ENCODE data around the gene PTX3. TPM values are rescaled to one million over a fixed set of nuclear protein-coding genes. Genes with fewer than 3 reads are reported as not detected.
A peak's percentile ranks its signal among the peaks of the same experiment; 100 is the strongest.

Gene PTX3
- total and polyA plus RNA-seq, 4 experiments from 2014 or later, result 0.22 to 0.23 TPM; not detected in 2

DNA sequence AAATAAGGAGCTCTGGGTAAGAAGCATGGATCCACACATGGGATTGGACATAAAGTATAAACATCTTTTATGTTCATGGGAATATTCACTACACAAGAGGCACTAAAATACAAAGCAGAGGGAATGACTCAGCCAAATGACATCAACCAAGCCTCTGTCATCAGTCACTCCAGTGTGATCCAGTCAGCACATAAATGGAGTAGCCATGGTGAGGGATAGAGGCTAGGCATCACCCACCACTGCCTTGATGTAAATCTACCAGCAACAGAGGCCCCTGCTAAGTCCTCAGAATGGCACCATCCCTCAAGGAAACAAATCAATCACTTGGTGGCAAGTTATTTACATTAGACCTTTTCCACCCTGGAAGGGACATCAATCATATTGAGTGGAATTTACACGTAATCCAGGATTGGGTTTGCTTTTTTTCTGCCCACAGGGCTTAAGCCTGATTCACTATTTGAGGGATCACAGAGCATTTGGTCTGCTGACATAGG, 39.3 kb downstream of the PTX3 start:
- no peak overlapping the region for H3K27ac ChIP-seq (ENCODE audit: low read depth, low read length)
- H3K4me3 Mint-ChIP-seq, result no peak overlapping the region
- no peaks in the 10 kb centered on the region for H3K4me1 Mint-ChIP-seq
- no peaks in the 10 kb centered on the region for H3K4me1 ChIP-seq (ENCODE audit: insufficient read depth, low read length)
- H3K36me3 Mint-ChIP-seq, result no peaks in the 10 kb centered on the region
- H3K36me3 ChIP-seq (ENCODE audit: insufficient read depth, low read length), result no peaks in the 10 kb centered on the region
- no peaks in the 10 kb centered on the region for H3K9me3 Mint-ChIP-seq
- ChIA-PET CTCF (ENCODE audit: partially characterized antibody) (no interaction called here), POLR2A (ENCODE audit: partially characterized antibody) (interaction anchor here (0.7 kb wide), 1 partner anchor 37 kb away, joined by 3 read pairs; no protein-coding TSS in a partner anchor)
- intact Hi-C loops (cut with micrococcal nuclease), result no loop called here
- H3K27me3 ChIP-seq (ENCODE audit: insufficient read depth, low read length), result no peaks in the 10 kb centered on the region
- DNase-seq, result peak in 1 of 5 donors; percentile 3
- H3K4me3 ChIP-seq (ENCODE audit: low read length in 2 of 2), result no peak overlapping the region
- H3K27ac Mint-ChIP-seq, result no peak overlapping the region
- H3K9me3 ChIP-seq (ENCODE audit: control insufficient read depth in 1 of 2, low read length in 2 of 2), result no peaks in the 10 kb centered on the region
- peaks cover 0 to 1% of the 10 kb centered on the region in 2 donors for H3K27me3 Mint-ChIP-seq

DNA sequence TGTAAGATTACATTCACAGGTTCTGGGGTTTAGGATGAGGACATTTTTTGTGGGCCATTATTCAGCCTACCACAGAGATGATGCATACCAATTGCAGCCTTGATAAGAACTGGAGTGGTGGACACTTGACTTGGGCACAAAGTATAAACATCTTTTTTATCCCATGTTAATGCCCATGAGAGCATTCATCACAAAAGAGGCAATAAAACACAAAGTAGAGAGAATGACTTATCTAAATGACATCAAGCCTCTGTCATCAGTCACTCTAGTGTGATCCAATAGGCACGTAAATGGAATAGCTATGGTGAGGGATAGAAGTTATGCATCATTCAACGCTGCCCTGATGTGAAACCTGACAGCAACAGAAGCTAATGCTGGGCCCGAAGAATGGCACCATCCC, 40.8 kb downstream of the PTX3 start:
- Histone ChIP-seq H3K4me3 (ENCODE audit: low read length in 2 of 2) (no peak overlapping the region), H3K27ac (ENCODE audit: low read depth, low read length) (no peak overlapping the region), H3K9me3 (ENCODE audit: control insufficient read depth in 1 of 2, low read length in 2 of 2) (no peaks in the 10 kb centered on the region), H3K36me3 (ENCODE audit: insufficient read depth, low read length) (no peaks in the 10 kb centered on the region), H3K4me1 (ENCODE audit: insufficient read depth, low read length) (no peaks in the 10 kb centered on the region), H3K27me3 (ENCODE audit: insufficient read depth, low read length) (no peaks in the 10 kb centered on the region)
- no peak for DNase-seq
- Mint-ChIP-seq H3K4me3 (no peak overlapping the region), H3K27me3 (peaks cover 1 to 3% of the 10 kb centered on the region in 2 donors), H3K36me3 (no peaks in the 10 kb centered on the region), H3K27ac (no peak overlapping the region), H3K4me1 (no peaks in the 10 kb centered on the region), H3K9me3 (peaks cover 0 to 2% (median 0%) of the 10 kb centered on the region in 8 donors)
- CTCF ChIA-PET (ENCODE audit: partially characterized antibody), result no interaction called here
- intact Hi-C loops (cut with micrococcal nuclease), result no loop called here
- POLR2A ChIA-PET (ENCODE audit: partially characterized antibody), result no interaction called here

DNA sequence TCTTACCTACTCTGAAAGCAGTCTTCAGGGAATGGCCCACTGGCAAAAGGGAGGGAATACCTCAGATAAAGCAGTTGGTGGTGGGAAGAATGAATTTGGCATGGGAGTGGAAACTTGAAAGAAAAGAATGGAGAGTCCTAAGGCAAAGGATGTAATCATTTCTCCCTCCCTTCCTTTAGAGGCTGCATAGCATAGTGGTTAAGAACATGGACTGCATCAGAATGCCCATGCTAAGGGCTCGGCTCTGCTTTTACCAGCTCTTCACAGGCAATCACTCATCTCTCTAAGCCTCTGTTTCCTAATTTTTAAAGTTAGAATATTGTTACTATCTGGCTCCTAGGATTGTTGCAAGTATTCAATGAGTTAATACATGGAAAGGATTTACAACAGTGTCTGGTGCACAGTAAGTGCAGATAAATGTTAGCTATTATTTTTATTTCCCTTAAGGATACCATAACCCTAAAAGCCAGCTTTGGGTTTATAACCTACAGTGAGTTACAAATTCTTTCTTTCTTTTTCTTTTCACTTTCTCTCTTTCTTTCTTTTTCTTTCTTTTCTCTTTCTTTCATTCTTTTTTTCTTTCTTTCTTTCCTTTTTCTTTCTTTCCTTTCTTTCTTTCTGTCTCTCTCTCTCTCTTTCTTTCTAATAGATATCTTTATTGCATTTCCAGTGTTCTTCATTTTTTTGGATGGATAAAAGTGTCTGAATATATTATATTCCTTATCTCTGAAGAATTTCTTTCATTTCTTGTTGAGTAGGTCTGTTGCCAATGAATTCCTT, 43.0 kb downstream of the PTX3 start:
- Mint-ChIP-seq H3K4me1 (no peaks in the 10 kb centered on the region), H3K4me3 (peak overlapping the region in 1 of 8 donors; percentile 31), H3K27me3 (peaks cover 1 to 7% of the 10 kb centered on the region in 2 donors), H3K27ac (no peak overlapping the region), H3K9me3 (peaks cover 0 to 8% (median 1%) of the 10 kb centered on the region in 8 donors), H3K36me3 (no peaks in the 10 kb centered on the region)
- H3K27ac ChIP-seq (ENCODE audit: low read depth, low read length), result no peak overlapping the region
- CTCF ChIA-PET (ENCODE audit: partially characterized antibody), result no interaction called here
- H3K9me3 ChIP-seq (ENCODE audit: control insufficient read depth in 1 of 2, low read length in 2 of 2), result no peaks in the 10 kb centered on the region
- no peaks in the 10 kb centered on the region for H3K36me3 ChIP-seq (ENCODE audit: insufficient read depth, low read length)
- no peak for DNase-seq
- POLR2A ChIA-PET (ENCODE audit: partially characterized antibody), result no interaction called here
- intact Hi-C loops (cut with micrococcal nuclease), result no loop called here
- no peak overlapping the region for H3K4me3 ChIP-seq (ENCODE audit: low read length in 2 of 2)
- no peaks in the 10 kb centered on the region for H3K27me3 ChIP-seq (ENCODE audit: insufficient read depth, low read length)
- H3K4me1 ChIP-seq (ENCODE audit: insufficient read depth, low read length), result no peaks in the 10 kb centered on the region

DNA sequence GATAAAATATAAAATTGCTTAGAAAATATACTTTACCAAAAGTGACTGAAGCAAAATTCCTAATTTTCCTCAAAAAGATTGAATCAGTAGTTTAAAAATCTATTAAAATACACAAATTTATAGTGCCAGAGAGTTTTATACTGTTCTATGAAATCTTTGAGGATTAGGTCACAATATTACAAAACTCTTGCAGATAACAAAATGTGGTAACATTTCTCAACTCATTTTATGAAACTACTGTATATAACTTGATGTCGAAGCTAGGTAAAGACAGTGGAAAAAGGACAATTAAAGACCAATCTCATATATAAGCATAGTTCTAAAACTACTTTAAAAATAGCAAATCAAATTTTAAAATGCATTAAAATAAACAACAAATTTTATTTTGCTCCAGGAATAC, 50.7 kb downstream of the PTX3 start:
- Histone ChIP-seq H3K4me3 (ENCODE audit: low read length in 2 of 2) (no peak overlapping the region), H3K4me1 (ENCODE audit: insufficient read depth, low read length) (no peaks in the 10 kb centered on the region), H3K9me3 (ENCODE audit: control insufficient read depth in 1 of 2, low read length in 2 of 2) (no peaks in the 10 kb centered on the region), H3K27me3 (ENCODE audit: insufficient read depth, low read length) (no peaks in the 10 kb centered on the region), H3K27ac (ENCODE audit: low read depth, low read length) (no peak overlapping the region), H3K36me3 (ENCODE audit: insufficient read depth, low read length) (no peaks in the 10 kb centered on the region)
- ChIA-PET POLR2A (ENCODE audit: partially characterized antibody) (no interaction called here), CTCF (ENCODE audit: partially characterized antibody) (interaction anchor here (1.0 kb wide), 1 partner anchor 8 kb away, joined by 3 read pairs; no protein-coding TSS in a partner anchor)
- intact Hi-C loops (cut with micrococcal nuclease), result no loop called here
- Mint-ChIP-seq H3K9me3 (peaks cover 0 to 6% (median 1%) of the 10 kb centered on the region in 8 donors), H3K27ac (no peak overlapping the region), H3K4me1 (no peaks in the 10 kb centered on the region), H3K27me3 (peaks cover 0 to 6% of the 10 kb centered on the region in 2 donors), H3K4me3 (no peak overlapping the region), H3K36me3 (no peaks in the 10 kb centered on the region)
- DNase-seq, result no peak

DNA sequence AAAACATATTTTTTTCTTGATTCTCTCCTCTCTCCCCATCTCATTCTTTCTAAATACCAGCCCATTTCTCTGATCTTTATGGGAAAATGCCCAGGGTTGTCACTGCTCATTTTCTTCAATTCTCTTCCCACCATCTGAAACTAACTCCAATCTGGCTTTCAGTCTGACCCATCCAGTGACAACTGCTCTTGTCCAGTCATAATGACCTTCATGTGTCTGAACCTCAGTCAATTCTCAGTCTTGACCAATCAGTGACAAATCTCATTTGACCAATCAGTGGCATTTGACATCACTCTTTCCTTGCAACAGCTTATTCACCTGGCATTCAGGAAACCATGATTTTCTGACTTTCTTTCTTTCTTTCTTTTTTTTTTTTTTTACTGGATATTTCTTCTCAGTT, 51.5 kb downstream of the PTX3 start:
- peaks cover 0 to under 1% (median 0%) of the 10 kb centered on the region in 8 donors for H3K9me3 Mint-ChIP-seq
- no peak overlapping the region for H3K27ac Mint-ChIP-seq
- H3K36me3 Mint-ChIP-seq, result no peaks in the 10 kb centered on the region
- H3K27me3 Mint-ChIP-seq, result peaks cover 0 to 2% of the 10 kb centered on the region in 2 donors
- ChIA-PET POLR2A (ENCODE audit: partially characterized antibody) (no interaction called here), CTCF (ENCODE audit: partially characterized antibody) (no interaction called here)
- intact Hi-C loops (cut with micrococcal nuclease), result no loop called here
- Histone ChIP-seq H3K27me3 (ENCODE audit: insufficient read depth, low read length) (no peaks in the 10 kb centered on the region), H3K36me3 (ENCODE audit: insufficient read depth, low read length) (no peaks in the 10 kb centered on the region), H3K27ac (ENCODE audit: low read depth, low read length) (no peak overlapping the region), H3K9me3 (ENCODE audit: control insufficient read depth in 1 of 2, low read length in 2 of 2) (no peaks in the 10 kb centered on the region), H3K4me3 (ENCODE audit: low read length in 2 of 2) (no peak overlapping the region), H3K4me1 (ENCODE audit: insufficient read depth, low read length) (no peaks in the 10 kb centered on the region)
- no peak for DNase-seq
- H3K4me1 Mint-ChIP-seq, result no peaks in the 10 kb centered on the region
- no peak overlapping the region for H3K4me3 Mint-ChIP-seq

DNA sequence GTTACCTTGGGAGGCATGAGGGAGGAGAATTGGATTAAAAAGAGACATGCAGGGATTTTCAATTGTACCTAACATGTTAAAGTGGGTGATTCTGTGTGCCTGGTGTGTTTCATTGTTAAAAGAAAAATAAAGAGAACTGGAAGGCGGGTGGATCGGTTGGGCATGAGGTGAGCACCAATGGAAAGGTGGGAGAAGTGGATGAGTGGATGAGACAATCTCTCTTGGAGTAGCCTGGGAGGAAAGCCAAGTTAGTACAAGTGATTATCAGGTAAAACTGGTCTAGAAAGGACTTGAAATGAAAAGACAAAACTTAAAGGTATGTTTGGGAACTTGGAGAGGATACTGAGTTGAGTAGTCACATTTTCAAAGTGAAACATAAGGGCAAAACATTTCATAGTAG, 54.5 kb downstream of the PTX3 start:
- Histone ChIP-seq H3K4me1 (ENCODE audit: insufficient read depth, low read length) (no peaks in the 10 kb centered on the region), H3K27ac (ENCODE audit: low read depth, low read length) (no peak overlapping the region), H3K9me3 (ENCODE audit: control insufficient read depth in 1 of 2, low read length in 2 of 2) (no peaks in the 10 kb centered on the region), H3K27me3 (ENCODE audit: insufficient read depth, low read length) (no peaks in the 10 kb centered on the region), H3K36me3 (ENCODE audit: insufficient read depth, low read length) (no peaks in the 10 kb centered on the region), H3K4me3 (ENCODE audit: low read length in 2 of 2) (no peak overlapping the region)
- CTCF ChIA-PET (ENCODE audit: partially characterized antibody), result no interaction called here
- Mint-ChIP-seq H3K36me3 (no peaks in the 10 kb centered on the region), H3K27ac (no peak overlapping the region), H3K27me3 (peaks cover 3 to 6% of the 10 kb centered on the region in 2 donors), H3K9me3 (no peaks in the 10 kb centered on the region), H3K4me1 (no peaks in the 10 kb centered on the region), H3K4me3 (no peak overlapping the region)
- intact Hi-C loops (cut with micrococcal nuclease), result no loop called here
- POLR2A ChIA-PET (ENCODE audit: partially characterized antibody), result no interaction called here
- DNase-seq, result no peak

Measured in CD4-positive, alpha-beta memory T cell (primary cell).